Neural progenitor cell (in vitro differentiated cells): Measurements from ENCODE around the gene POLN.

ENCODE experiments used
- CTCF ChIP-seq: fragments of 200-600 bp; sonication (generic); IDR thresholded peaks from 2 replicates; pipeline ENCODE4 v1.5.1; 2017; ENCODE audit warnings: antibody characterized with exemption, mild to moderate bottlenecking
- EZH2phosphoT487 ChIP-seq: fragments of 200-600 bp; sonication (generic); IDR thresholded peaks from 2 replicates; pipeline ENCODE4 v1.6.1; 2017; ENCODE audit warnings: antibody characterized with exemption

- no peak for TF ChIP-seq CTCF
- no peak for TF ChIP-seq EZH2phosphoT487
Measured at GRCh38 chr4:2250357-2251072, 8.6 kb upstream of the POLN start.
